NB4 (cell line): Measurements from ENCODE around the gene TMEM132C.

Source experiments
- MAX ChIP-seq: IDR thresholded peaks from 2 replicates; pipeline ENCODE4 v1.6.1; 2011; ENCODE audit warnings: low read depth, low read length
- MYC ChIP-seq: IDR thresholded peaks from 2 replicates; pipeline ENCODE4 v1.6.1; 2011; ENCODE audit warnings: low read depth, low read length
- POLR2A ChIP-seq: IDR thresholded peaks from 2 replicates; pipeline ENCODE4 v1.6.1; 2011; ENCODE audit warnings: mild to moderate bottlenecking; ENCODE audit not compliant: insufficient read length; ENCODE audit errors: extremely low read depth
- TF ChIP-seq, protein P1 (sequence below): IDR thresholded peaks from one replicate; pipeline ENCODE4 v1.5.1; 2012; ENCODE audit warnings: low read depth, low read length

DNA sequence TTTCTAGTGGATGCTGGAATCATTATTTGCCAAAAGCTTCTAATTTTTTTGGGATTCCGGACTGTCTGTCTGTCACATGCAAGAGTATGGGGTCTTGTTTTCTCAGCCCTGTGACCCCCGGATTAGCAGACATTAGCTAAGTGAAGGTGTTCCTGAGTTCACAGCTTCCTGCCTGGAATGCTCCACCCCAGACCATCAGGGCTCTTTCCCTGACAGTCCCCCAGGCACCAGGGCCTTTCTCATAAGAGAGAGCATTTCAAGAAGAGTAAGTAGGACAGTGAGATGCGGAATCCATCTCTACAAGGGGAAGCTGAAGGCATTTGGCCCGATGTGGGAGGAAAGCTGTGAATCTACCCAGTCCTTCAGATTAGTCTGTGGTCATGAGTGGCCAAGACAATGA lies 427.5 kb downstream of the TMEM132C start:
- TF ChIP-seq MAX (no peak), MYC (no peak), POLR2A (no peak)
- TF ChIP-seq, protein P1, sequence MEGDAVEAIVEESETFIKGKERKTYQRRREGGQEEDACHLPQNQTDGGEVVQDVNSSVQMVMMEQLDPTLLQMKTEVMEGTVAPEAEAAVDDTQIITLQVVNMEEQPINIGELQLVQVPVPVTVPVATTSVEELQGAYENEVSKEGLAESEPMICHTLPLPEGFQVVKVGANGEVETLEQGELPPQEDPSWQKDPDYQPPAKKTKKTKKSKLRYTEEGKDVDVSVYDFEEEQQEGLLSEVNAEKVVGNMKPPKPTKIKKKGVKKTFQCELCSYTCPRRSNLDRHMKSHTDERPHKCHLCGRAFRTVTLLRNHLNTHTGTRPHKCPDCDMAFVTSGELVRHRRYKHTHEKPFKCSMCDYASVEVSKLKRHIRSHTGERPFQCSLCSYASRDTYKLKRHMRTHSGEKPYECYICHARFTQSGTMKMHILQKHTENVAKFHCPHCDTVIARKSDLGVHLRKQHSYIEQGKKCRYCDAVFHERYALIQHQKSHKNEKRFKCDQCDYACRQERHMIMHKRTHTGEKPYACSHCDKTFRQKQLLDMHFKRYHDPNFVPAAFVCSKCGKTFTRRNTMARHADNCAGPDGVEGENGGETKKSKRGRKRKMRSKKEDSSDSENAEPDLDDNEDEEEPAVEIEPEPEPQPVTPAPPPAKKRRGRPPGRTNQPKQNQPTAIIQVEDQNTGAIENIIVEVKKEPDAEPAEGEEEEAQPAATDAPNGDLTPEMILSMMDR = no peak
